LNCaP clone FGC (cell line): Measurements from ENCODE around the gene GALNT14.

Experiments used
- DNase-seq: peaks from one replicate; pipeline ENCODE4 v3.0.0-alpha.2; 2011; ENCODE audit warnings: low read depth
- H3K4me3 ChIP-seq: 2 replicates; pipeline ENCODE4 v1.5.1; 2011; ENCODE audit warnings: mild to moderate bottlenecking, low read depth, low read length, control low read depth
- TF ChIP-seq, protein P1 (sequence below): IDR thresholded peaks from 2 replicates; pipeline ENCODE4 v1.5.1; 2012; ENCODE audit warnings: mild to moderate bottlenecking; ENCODE audit not compliant: control insufficient read depth, insufficient read depth; ENCODE audit errors: extremely low read depth

GALNT14 gene

DNA sequence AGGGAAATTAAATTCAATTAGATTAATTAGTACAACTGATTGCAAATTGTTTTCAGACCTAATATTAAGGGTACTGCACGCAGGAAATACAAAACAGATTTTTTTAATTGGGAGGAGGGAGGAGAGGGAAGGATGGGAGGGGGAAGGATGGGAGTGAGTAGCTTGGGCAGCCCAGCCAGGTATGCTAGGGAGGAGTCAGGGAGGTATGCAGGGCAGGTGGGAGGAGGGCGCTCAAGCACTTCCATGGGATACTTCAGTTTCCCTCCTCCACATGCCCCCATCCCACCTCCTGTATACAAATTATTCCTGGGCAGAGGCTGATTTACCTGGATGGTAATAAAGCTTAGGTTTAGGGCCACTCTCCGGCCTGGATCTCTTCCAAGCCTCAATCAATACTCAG is 254.4 kb downstream of the GALNT14 start:
- DNase-seq = no peak
- TF ChIP-seq, protein P1, sequence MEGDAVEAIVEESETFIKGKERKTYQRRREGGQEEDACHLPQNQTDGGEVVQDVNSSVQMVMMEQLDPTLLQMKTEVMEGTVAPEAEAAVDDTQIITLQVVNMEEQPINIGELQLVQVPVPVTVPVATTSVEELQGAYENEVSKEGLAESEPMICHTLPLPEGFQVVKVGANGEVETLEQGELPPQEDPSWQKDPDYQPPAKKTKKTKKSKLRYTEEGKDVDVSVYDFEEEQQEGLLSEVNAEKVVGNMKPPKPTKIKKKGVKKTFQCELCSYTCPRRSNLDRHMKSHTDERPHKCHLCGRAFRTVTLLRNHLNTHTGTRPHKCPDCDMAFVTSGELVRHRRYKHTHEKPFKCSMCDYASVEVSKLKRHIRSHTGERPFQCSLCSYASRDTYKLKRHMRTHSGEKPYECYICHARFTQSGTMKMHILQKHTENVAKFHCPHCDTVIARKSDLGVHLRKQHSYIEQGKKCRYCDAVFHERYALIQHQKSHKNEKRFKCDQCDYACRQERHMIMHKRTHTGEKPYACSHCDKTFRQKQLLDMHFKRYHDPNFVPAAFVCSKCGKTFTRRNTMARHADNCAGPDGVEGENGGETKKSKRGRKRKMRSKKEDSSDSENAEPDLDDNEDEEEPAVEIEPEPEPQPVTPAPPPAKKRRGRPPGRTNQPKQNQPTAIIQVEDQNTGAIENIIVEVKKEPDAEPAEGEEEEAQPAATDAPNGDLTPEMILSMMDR = no peak
- no peak overlapping the region for H3K4me3 ChIP-seq

DNA sequence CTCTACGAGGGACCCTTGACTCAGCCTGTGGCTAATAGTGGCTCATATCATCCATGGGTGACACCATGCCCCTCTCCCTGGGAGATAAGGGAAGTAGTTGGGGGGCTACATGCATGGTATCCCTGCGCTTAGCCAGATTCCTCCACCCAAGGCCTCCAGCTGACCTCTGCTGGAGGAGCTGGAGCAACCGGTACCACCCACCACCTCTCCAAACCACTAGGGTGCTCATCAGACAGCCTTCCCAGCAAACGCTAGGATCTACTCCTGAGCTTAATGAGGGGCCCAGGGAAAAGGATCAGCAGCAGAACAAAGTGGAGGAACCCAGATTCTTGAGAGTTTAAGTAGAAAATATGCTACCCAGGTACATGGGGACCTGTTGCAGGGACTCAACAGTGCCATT is 255.1 kb downstream of the GALNT14 start:
- H3K4me3 ChIP-seq = no peak overlapping the region
- TF ChIP-seq, protein P1 = no peak
- no peak for DNase-seq

DNA sequence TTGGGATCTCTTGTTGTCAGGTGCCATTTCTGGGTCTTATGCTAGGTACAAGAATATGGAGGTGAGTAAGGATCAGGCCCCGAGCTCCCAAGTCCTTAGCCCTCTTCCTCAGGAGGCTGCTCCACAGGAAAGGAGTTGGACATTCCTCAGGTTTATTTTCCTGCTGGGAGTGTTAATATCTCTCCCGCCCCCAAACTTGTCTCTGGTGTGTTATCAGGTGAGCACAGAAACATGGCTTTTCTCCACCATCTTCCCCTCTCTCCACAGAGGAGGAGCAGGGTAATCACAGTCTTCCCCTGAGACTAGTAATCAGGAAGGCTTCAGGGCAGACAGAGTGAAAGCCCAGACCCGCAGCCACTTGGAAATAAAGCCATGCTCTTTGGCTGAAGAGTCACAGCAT is 257.7 kb downstream of the GALNT14 start:
- no peak overlapping the region for H3K4me3 ChIP-seq
- no peak for DNase-seq
- TF ChIP-seq, protein P1 = no peak

DNA sequence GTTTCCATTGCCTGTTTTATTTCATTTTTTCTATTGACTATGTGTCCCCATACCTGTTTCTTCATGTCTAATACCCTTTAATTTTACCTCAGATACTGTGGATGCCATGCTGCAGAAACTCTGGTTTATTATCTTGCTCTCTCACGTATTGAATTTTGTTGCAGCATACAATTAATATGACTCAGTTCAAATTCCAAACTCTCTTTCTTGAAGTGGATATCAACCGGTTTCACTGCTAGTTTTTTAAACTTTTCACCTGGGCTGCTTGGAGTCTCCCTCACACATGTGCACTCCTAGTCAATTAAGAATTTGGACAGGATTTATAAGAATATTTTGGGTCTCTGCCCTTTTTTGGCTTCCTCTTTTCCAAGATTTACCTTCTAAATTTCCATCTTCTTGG is 260.4 kb downstream of the GALNT14 start:
- no peak overlapping the region for H3K4me3 ChIP-seq
- DNase-seq = no peak
- TF ChIP-seq, protein P1 = no peak

DNA sequence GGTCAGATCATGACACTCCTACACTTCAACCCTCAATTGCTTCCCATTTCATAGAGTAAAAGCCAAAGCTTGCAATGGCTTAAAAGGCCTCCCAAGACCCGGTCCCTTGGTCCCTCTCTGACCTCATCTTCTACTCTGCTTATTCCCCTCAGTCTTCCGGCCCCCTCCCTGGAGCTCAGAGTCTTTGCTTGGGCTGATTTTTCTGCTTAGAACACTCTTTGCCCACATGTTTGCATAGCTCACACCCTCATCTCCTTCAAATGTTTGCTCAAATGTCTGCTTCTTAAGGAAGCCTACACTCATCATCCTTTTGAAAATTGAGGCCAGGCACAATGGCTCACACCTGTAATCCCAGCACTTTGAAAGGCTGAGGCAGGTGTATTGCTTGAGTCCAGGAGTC is 265.4 kb downstream of the GALNT14 start:
- TF ChIP-seq, protein P1 = no peak
- H3K4me3 ChIP-seq = no peak overlapping the region
- no peak for DNase-seq

DNA sequence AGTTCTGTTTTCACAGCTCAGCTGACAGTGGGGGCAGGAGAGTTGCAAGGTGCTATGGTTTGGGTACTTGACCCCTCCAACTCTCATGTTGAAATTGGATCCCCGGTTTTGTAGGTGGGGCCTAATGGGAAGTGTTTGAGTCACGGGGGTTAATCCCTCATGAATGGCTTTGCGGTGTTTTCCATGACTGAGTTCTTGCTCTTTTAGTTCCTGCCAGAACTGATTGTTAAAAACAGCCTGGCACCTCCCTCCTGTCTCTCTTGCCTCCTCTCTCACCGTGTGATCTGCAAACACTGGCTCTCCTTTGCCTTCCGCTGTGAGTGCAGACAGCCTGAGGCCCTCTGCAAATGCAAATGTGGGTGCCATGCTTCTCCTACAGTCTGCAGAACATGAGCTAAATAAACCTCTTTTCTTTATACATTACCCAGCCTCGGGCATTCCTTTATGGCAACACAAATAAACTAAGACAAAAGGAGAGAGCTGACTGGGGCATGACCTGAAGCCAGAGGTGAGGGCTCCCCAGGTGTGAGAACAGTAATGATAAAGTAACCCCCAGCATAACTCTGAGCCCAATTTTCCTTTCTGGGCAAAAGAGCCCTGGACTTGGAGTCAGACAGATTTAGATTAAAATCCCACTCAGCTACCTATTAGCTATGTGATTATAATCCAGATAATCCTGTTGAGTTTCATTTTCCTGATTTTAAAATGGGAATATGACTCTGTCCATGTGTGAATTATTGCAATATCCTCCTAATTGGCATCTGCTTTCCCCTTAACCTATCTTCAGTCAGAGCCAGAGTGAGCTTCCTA is 266.1 kb downstream of the GALNT14 start:
- DNase-seq = no peak
- TF ChIP-seq, protein P1 = no peak
- no peak overlapping the region for H3K4me3 ChIP-seq

DNA sequence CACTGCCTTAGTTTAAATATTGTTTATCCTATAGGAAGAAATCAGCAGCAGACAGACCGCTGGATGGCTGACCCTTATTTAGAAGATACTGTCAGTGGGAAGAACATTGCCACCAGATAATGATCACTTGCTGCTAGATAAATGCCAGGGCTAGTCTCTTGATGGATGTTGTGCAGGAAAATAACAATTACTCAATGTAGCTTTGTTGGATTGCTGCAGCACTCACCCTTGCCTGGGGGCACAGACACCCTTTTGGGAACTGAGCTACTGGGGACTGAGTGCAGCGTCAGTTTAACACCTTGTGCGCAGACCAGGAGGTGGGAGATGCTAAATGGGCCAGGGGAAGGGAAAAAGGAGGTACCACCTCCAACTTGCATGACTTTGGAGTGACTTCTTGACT is 266.8 kb downstream of the GALNT14 start:
- no peak overlapping the region for H3K4me3 ChIP-seq
- DNase-seq = no peak

More for the DNA sequence above, 266.8 kb downstream of the GALNT14 start:
- TF ChIP-seq, protein P1 = no peak
